BJ (cell line): Measurements from ENCODE around the gene PNMA1. TPM values are rescaled to one million over a fixed set of nuclear protein-coding genes. Genes with fewer than 3 reads are reported as not detected.
"Not testable (repeated sequence)": the region's sequence is repeated elsewhere in the genome, so short reads cannot be mapped to it uniquely, and the experiment has no call there.

Experiments
- CTCF ChIA-PET: fragments of 350-600 bp; formaldehyde crosslinking; extraction: SDS; loops from one replicate; lab custom pipeline; 2021; ENCODE audit warnings: antibody characterized with exemption, inconsistent platforms; lab: Yijun Ruan, JAX
- POLR2A ChIA-PET: fragments of 300-600 bp; sonication (Branson Sonifier 250); formaldehyde crosslinking; extraction: SDS; loops from one replicate; lab custom pipeline; 2021; ENCODE audit warnings: antibody characterized with exemption; lab: Charles Lee
- DNase-seq: peaks from one replicate; pipeline ENCODE4 v3.0.0-alpha.2; 2011; ENCODE audit warnings: low read depth
- H3K27me3 ChIP-seq: 2 replicates; pipeline ENCODE4 v1.6.0; 2011; ENCODE audit warnings: low read length; ENCODE audit not compliant: control insufficient read depth, insufficient read depth
- H3K36me3 ChIP-seq: 2 replicates; pipeline ENCODE4 v1.5.1; 2011; ENCODE audit warnings: low read length; ENCODE audit not compliant: control insufficient read depth, insufficient read depth
- H3K4me3 ChIP-seq: 2 replicates; pipeline ENCODE4 v1.5.1; 2011; ENCODE audit warnings: low read depth, mild to moderate bottlenecking, control low read depth, low read length
- polyA plus RNA-seq: library from polyadenylated mRNA; depleted of rRNA; stranded (reverse); fragments of >200 nt; gene quantifications from 2 replicates; pipeline ENCODE4 v1.2.3, GENCODE V29; 2011
- TF ChIP-seq, protein P1 (sequence below): IDR thresholded peaks from 2 replicates; pipeline ENCODE4 v1.5.1; 2011; ENCODE audit warnings: low read depth, mild to moderate bottlenecking, control low read depth, inconsistent platforms, low read length, moderate library complexity; ENCODE audit not compliant: insufficient read depth

PNMA1 gene
- polyA plus RNA-seq, 1 experiment, result 11.6 TPM

DNA sequence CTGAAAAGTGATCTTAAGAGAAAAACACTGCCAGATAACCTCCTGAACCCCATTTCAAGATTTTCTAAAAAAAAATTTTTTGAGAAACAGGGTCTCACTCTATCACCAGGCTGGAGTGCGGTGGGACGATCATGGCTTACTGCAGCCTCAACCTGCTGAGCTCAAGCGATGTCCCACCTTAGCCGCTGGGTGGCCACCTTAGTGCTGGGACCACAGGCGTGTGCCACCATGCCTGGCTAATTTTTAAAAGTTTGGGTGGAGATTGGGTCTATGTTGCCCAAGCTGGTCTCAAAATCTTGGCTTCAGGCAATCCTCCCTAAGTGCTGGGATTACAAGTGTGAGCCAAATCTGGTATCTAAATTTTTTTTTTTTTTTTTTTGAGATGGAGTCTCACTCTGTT, 3.4 kb downstream of the PNMA1 start:
- ChIA-PET POLR2A (interaction anchor here (0.7 kb wide), 1 partner anchor 376 kb away, joined by 3 read pairs; no protein-coding TSS in a partner anchor), CTCF (interaction anchor here (1.8 kb wide), 1 partner anchor 15 kb away, joined by 4 read pairs; no protein-coding TSS in a partner anchor)
- no peak overlapping the region for H3K4me3 ChIP-seq
- peaks cover 4% of the 10 kb centered on the region for H3K36me3 ChIP-seq
- TF ChIP-seq, protein P1, sequence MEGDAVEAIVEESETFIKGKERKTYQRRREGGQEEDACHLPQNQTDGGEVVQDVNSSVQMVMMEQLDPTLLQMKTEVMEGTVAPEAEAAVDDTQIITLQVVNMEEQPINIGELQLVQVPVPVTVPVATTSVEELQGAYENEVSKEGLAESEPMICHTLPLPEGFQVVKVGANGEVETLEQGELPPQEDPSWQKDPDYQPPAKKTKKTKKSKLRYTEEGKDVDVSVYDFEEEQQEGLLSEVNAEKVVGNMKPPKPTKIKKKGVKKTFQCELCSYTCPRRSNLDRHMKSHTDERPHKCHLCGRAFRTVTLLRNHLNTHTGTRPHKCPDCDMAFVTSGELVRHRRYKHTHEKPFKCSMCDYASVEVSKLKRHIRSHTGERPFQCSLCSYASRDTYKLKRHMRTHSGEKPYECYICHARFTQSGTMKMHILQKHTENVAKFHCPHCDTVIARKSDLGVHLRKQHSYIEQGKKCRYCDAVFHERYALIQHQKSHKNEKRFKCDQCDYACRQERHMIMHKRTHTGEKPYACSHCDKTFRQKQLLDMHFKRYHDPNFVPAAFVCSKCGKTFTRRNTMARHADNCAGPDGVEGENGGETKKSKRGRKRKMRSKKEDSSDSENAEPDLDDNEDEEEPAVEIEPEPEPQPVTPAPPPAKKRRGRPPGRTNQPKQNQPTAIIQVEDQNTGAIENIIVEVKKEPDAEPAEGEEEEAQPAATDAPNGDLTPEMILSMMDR, result no peak
- H3K27me3 ChIP-seq, result no peaks in the 10 kb centered on the region
- DNase-seq, result no peak

DNA sequence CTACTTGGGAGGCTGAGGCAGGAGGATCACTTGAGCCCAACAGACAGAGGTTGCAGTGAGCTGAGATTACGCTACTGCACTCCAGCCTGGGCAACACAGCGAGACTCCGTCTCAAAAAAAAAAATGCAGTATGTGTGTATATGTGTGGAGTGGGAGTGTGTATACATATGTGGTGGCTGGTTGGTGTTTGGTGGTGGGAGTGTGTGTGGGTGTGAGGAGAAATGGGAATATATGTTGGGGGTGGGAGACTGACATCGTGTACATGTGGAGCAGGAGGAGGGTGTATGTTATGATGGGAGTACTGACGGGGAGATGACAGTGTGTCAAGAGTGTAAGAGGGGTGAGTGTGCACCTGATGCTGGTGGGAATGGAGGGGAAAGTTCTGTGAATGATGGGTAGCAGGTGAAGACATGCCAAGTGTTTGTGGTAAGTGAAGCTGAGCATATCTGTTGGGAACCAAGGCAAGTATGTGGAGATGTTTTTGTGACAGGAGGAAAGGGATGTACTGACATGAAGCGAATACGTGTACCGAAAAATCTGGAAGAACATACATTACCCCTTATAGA, 4.2 kb downstream of the PNMA1 start:
- POLR2A ChIA-PET, result no interaction called here
- CTCF ChIA-PET, result interaction anchor here (1.8 kb wide), 1 partner anchor 15 kb away, joined by 4 read pairs; no protein-coding TSS in a partner anchor

DNA sequence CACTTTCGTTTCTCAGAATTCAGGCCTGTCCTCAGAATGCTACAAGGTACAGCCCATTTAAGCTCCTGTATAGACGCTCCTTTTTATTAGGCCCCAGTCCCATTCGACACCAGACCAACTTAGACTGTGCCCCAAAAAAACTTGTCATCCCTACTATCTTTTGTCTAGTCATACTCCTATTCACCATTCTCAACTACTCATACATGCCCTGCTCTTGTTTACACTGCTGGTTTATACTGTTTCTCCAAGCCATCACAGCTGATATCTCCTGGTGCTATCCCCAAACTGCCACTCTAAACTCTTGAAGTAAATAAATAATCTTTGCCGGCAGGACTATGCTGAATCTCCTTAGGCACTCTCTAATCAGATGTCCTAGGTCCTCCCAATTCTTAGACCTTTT, 6.1 kb downstream of the PNMA1 start:
- H3K27me3 ChIP-seq, CTCF ChIA-PET, POLR2A ChIA-PET: not testable (repeated sequence)

More for the DNA sequence above, 4.2 kb downstream of the PNMA1 start:
- DNase-seq, result no peak
- Histone ChIP-seq H3K4me3 (no peak overlapping the region), H3K27me3 (no peaks in the 10 kb centered on the region), H3K36me3 (no peaks in the 10 kb centered on the region; the same call in 1 of the 2 replicates)
- TF ChIP-seq, protein P1, result no peak

DNA sequence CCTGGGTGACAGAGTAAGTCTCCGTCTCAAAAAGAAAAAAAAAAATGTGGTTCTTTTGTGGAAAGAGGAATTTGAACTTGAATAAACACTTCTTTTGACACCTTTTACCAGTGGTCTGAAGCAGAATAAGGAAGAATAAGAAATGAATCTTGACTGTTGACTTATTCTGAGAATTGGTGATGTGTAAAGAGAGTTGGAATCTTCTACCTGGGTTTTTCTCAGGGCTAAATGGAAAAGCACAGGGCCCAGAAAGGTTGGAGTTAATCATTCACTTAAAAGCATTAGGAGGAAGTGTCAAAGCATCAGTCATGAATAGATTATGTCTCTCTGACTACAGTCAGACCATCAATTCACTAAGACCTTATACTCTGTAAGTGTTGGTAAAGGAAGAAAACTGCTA, 13.9 kb downstream of the PNMA1 start:
- ChIA-PET CTCF (no interaction called here), POLR2A (no interaction called here)
- H3K36me3 ChIP-seq, result no peaks in the 10 kb centered on the region
- TF ChIP-seq, protein P1, result no peak
- H3K27me3 ChIP-seq, result no peaks in the 10 kb centered on the region
- DNase-seq, result no peak
- no peak overlapping the region for H3K4me3 ChIP-seq

More for the DNA sequence above, 6.1 kb downstream of the PNMA1 start:
- H3K4me3 ChIP-seq, H3K36me3 ChIP-seq, DNase-seq: not testable (repeated sequence)

DNA sequence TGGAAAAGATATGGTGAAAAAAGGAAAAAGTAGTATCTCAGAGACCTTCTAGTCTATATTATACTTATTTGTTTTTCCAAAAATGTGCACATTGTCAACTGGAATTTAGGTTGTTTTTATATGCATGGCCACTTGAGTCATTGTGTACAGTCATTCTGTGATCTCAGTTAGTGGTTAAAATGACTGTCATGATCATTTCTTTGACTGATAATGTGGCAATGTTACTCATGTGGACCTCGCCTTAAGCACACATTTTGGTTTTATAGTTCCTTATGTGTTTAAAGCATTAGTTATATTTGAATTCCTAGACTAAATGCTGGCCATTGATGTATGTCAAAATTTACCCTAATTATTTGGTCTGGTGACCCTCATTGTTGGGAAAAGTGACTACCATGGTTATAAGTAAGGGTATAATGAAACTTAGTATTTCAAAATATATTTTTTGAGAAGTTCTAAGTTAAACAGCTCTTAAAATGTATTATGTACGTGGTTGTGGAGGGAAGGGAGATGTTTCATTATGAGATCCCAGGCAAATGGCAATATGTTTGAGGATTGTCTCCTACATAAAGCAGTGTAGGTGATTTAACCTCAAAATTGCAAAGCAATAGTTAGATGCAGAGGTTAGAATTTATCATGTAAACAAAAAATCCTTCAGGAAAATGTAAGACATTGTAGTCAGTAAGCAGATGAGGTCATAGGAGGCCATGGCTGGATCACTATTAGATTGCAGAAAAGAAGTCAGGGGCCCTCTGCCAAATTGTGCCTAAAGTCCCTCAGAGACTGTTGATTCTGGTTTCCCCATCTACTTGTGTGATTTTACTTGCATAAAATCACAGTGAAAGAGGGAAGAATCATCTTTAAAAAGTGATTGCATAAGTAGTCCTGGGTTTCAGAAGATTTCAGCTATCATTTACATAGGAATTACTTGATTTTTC, 17.5 kb downstream of the PNMA1 start:
- POLR2A ChIA-PET, result no interaction called here

More for the DNA sequence above, 17.5 kb downstream of the PNMA1 start:
- peak; percentile 52 for DNase-seq
- CTCF ChIA-PET, result no interaction called here
- no peaks in the 10 kb centered on the region for H3K36me3 ChIP-seq
- no peak overlapping the region for H3K4me3 ChIP-seq
- no peaks in the 10 kb centered on the region for H3K27me3 ChIP-seq
- TF ChIP-seq, protein P1, result no peak
